Type B pancreatic cell (in vitro differentiated cells): ENCODE results near the gene NSD1. TPM values are rescaled to one million over a fixed set of nuclear protein-coding genes. Genes with fewer than 3 reads are reported as not detected.

Experiments used
- DNase-seq: peaks from one replicate; pipeline ENCODE4 v3.0.0; 2021; ENCODE audit warnings: mixed read lengths; ENCODE audit not compliant: unreplicated experiment; ENCODE audit errors: extremely low spot score
- H3K27ac Mint-ChIP-seq: 2 replicates; pipeline ENCODE4 v1.8.0; 2021; ENCODE audit warnings: mild to moderate bottlenecking, mixed read lengths
- H3K27me3 Mint-ChIP-seq: 2 replicates; pipeline ENCODE4 v1.8.0; 2021; ENCODE audit warnings: mixed read lengths
- H3K36me3 Mint-ChIP-seq: 2 replicates; pipeline ENCODE4 v1.8.0; 2021; ENCODE audit warnings: mixed read lengths
- H3K4me1 Mint-ChIP-seq: one replicate; pipeline ENCODE4 v1.8.0; 2021; ENCODE audit warnings: mixed read lengths; ENCODE audit not compliant: unreplicated experiment
- H3K4me3 Mint-ChIP-seq: 2 replicates; pipeline ENCODE4 v1.8.0; 2021; ENCODE audit warnings: mild to moderate bottlenecking, mixed read lengths
- H3K9me3 Mint-ChIP-seq: 2 replicates; pipeline ENCODE4 v1.8.0; 2021; ENCODE audit warnings: mixed read lengths
- CTCF ChIP-seq: fragments of 200-600 bp; sonication (generic); conservative IDR thresholded peaks from 2 replicates; pipeline ENCODE4 v1.5.0; 2021; ENCODE audit warnings: antibody characterized with exemption, mild to moderate bottlenecking
- total RNA-seq: library from RNA; stranded (reverse); gene quantifications from 2 replicates; pipeline ENCODE4 v1.2.1, GENCODE V29; 2021; ENCODE audit warnings: low replicate concordance

NSD1 gene
- total RNA-seq, 1 donor from 2014 or later: 115 TPM

DNA sequence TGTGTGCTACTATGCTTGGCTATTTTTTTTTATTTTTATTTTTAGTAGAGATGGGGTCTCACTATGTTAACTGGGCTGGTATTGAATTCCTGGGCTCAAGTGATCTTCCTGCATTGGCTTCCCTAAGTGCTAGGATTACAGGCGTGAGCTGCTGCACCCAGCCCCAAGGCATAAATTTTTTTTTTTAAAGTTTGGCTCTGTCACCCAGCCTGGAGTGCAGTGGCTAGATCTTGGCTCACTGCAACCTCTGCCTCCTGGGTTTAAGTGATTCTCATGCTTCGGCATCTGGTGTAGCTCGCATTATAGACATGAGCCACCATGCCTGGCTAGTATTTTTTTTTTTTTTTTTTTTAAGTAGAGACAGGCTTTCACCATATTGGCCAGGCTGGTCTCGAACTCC lies 99.6 kb downstream of the NSD1 start:
- no peak overlapping the region for H3K4me3 Mint-ChIP-seq
- no peak for TF ChIP-seq CTCF
- H3K36me3 Mint-ChIP-seq: peaks cover 20% of the 10 kb centered on the region
- H3K4me1 Mint-ChIP-seq: peaks cover 10% of the 10 kb centered on the region
- H3K9me3 Mint-ChIP-seq: no peaks in the 10 kb centered on the region
- DNase-seq: no peak
- no peaks in the 10 kb centered on the region for H3K27me3 Mint-ChIP-seq
- peak overlapping the region; percentile 54 for H3K27ac Mint-ChIP-seq

DNA sequence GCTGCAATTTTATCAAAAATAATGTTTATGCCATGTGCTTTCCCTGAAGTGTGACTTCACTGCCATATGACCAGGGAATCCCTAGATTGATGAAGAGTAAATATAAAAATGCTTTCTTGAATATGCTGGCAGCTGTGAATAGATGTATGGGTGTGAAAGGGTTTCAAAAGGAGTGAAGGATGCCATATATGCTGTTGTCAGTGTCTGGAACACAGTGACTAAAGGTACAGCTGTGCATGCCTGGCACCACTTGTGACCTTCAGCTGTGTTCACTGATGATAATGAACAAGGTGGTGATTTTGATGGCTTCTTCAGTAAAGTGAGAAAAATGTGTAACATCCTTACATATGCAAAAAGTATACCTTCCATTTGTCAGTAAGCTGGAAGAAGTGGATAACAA lies 100.2 kb downstream of the NSD1 start:
- DNase-seq: no peak
- Mint-ChIP-seq H3K9me3 (no peaks in the 10 kb centered on the region), H3K4me1 (peaks cover 10% of the 10 kb centered on the region), H3K27ac (no peak overlapping the region), H3K27me3 (no peaks in the 10 kb centered on the region), H3K4me3 (no peak overlapping the region), H3K36me3 (peaks cover 20% of the 10 kb centered on the region)
- TF ChIP-seq CTCF: no peak

GRCh38 chr5:177234841-177235240 lies 101.3 kb downstream of the NSD1 start:
- H3K27ac Mint-ChIP-seq: no peak overlapping the region
- DNase-seq: no peak
- no peak overlapping the region for H3K4me3 Mint-ChIP-seq
- peaks cover 10% of the 10 kb centered on the region for H3K4me1 Mint-ChIP-seq
- no peak for TF ChIP-seq CTCF
- peaks cover 22% of the 10 kb centered on the region for H3K36me3 Mint-ChIP-seq
- no peaks in the 10 kb centered on the region for H3K27me3 Mint-ChIP-seq
- no peaks in the 10 kb centered on the region for H3K9me3 Mint-ChIP-seq

DNA sequence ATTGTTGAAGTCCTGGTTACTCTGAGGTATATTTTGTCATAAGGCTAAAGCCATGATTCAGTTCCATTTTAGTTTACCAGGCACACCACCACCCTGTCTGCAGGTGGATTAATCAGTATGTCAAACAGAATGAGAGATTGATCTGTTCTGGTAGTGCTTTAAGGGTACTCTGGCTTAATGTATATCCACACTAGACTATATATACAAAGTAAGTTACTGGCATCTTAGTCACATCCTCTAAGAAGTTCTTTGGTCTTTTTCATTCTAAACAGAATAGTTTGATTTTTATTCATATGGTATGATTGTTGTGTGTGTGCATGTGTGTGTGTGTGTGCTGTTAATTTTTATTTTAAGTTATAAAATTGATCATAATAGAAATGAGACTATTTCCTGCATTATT lies 108.2 kb downstream of the NSD1 start:
- Mint-ChIP-seq H3K36me3 (peaks cover 21% of the 10 kb centered on the region), H3K4me1 (no peaks in the 10 kb centered on the region), H3K27me3 (no peaks in the 10 kb centered on the region), H3K4me3 (no peak overlapping the region), H3K27ac (no peak overlapping the region), H3K9me3 (no peaks in the 10 kb centered on the region)
- no peak for TF ChIP-seq CTCF
- DNase-seq: no peak

DNA sequence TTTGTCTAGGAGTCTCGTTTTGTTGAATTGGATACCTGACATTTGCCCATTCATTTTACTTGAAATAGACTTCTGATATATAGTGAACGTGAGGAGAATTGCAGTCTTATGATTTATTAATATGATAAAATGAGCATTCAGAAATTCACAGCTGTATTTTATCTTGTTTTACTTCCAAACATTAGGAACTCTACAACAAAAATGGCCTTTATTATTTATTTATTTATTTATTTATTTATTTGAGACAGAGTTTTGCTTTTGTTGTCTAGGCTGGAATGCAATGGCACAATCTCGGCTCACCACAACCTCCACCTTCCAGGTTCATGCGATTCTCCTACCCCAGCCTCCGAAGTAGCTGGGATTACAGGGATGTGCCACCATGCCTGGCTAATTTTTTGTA lies 108.7 kb downstream of the NSD1 start:
- Mint-ChIP-seq H3K9me3 (no peaks in the 10 kb centered on the region), H3K4me1 (no peaks in the 10 kb centered on the region), H3K27ac (no peak overlapping the region), H3K27me3 (no peaks in the 10 kb centered on the region), H3K36me3 (peaks cover 24% of the 10 kb centered on the region), H3K4me3 (no peak overlapping the region)
- TF ChIP-seq CTCF: no peak
- no peak for DNase-seq
